ENCODE measurements around the gene C9orf78.

- TF ChIP-seq BCLAF1 (IDR thresholded peaks at IDR 0.05; ENCODE audit: borderline replicate concordance in 1 of 2, control insufficient read depth in 1 of 2, low read depth in 2 of 2, low read length in 1 of 2) (no peak), POLR2A (conservative IDR thresholded peaks at IDR 0.05) (no peak), ATF1 (CRISPR knock-in tag; IDR thresholded peaks at IDR 0.05) (no peak), ATF1 (tag; IDR thresholded peaks at IDR 0.05) (no peak), CTCF (IDR thresholded peaks at IDR 0.05 in 2 of 3, conservative IDR thresholded peaks at IDR 0.05 in 1 of 3; ENCODE audit: insufficient read depth in 2 of 3, low read depth in 1 of 3, low read length in 3 of 3) (no peak), ELK1 (CRISPR knock-in tag; IDR thresholded peaks at IDR 0.05) (no peak), PHF20 (IDR thresholded peaks at IDR 0.05; ENCODE audit: partially characterized antibody) (no peak), TGIF2 (CRISPR knock-in tag; IDR thresholded peaks at IDR 0.05) (no peak), HNRNPUL1 (IDR thresholded peaks at IDR 0.05; ENCODE audit: low read length) (no peak), FOXA1 (IDR thresholded peaks at IDR 0.05; ENCODE audit: borderline replicate concordance) (no peak), PTBP1 (IDR thresholded peaks at IDR 0.05; ENCODE audit: low read depth, low read length) (0 out of 2 replicates have a peak, but pooled peaks have one; percentile 44), RBM34 (IDR thresholded peaks at IDR 0.05; ENCODE audit: borderline replicate concordance, insufficient read depth, low read length) (no peak), GATAD2B (IDR thresholded peaks at IDR 0.05; ENCODE audit: borderline replicate concordance) (no peak)
Measured at GRCh38 chr9:129778469-129778868, 56.6 kb downstream of the C9orf78 start.
